NCI-H1048 (cell line): ENCODE data around the gene GAST.
A peak's percentile ranks its signal among the peaks of the same experiment; 100 is the strongest.
"Not testable (repeated sequence)": the region's sequence is repeated elsewhere in the genome, so short reads cannot be mapped to it uniquely, and the experiment has no call there.

Experiments used
- DNase-seq: peaks from one replicate; lab custom pipeline; 2025; lab: John Stamatoyannopoulos, UW

Gene GAST, protein sequence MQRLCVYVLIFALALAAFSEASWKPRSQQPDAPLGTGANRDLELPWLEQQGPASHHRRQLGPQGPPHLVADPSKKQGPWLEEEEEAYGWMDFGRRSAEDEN

DNA sequence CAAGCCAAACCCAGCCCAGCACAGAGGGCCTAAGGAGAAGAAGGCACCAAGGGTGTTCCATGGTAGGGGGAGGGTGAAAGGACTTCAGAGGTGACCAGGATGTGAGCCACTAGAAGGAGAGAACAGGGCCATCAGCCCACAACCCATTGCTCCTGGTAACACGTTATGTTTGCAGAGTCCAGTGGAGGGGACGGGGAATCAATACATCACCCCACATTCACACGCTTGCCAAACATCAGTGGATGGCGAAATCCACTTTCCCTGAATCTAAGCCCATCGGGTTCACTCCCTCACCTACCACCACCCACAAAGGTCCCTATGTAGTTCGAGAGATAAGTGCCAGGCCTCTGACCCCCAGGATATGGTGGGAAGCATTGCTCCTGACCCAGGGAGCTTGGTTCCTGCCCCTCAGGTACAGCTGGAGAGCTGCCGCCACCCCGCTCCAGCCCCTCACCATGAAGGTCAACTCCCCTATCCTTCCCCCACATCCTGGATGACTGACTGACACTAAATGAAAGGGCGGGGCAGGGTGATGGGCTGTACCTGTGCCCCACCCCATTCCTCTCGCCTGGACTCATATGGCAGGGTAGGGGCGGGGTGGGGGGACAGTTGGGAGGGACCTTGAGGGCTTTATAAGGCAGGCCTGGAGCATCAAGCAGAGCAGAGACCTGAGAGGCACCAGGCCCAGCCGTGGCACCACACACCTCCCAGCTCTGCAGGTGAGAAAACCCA is at the start of gene GAST:
TSS of gene GAST (plus strand) at position 663 of the 732 bp plus-strand sequence. CDS start 3,106 bp downstream, outside the sequence.
- no peak for DNase-seq

DNA sequence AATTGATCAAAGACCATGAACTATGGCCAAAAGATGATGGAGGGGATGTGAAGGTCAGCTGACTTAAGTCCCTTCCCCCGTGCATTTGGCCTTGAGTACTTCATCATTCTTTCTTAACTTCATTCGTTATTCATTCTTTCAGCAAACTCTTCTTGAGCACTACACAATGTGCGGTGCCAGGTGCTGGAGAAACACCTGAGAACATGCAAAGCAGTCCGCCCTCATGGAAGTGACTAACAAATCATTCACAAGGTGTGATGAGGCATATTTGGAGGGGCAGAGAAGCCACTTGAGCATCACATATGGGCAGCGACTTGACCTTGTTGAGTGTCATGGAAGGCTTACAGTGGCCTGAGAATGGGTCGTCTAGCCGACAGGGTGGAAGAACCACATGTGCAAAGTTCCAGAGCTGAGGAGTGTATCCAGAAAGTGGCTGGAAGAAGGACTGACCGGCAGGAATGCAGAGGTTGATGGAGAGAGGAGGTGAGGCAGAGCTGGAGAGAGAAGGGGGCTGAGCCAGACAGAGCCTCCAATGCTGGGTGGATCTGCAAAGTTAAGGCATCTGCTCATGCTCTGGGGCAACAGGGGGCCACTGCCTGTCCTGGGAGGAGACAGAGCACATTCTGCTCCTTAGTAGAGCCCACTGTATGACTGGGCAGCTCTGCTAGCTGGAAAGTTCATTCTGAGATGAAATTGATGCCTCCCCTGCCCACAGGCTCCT is 48.5 kb upstream of the GAST start:
- DNase-seq = no peak

DNA sequence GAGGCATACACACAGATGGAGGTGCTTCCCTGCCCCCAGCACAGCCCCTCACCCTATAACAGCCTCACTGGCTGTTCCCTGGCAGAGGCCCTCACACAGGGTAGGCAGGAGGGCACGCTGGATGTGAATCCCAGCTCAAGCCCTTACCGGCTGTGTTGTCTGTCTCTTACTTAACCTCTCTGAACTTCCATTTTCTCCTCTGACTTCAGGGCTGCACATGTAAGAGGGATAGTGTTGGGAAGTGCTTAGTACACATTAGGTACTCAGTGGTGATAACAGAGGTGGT is 48.0 kb upstream of the GAST start:
- DNase-seq = no peak

DNA sequence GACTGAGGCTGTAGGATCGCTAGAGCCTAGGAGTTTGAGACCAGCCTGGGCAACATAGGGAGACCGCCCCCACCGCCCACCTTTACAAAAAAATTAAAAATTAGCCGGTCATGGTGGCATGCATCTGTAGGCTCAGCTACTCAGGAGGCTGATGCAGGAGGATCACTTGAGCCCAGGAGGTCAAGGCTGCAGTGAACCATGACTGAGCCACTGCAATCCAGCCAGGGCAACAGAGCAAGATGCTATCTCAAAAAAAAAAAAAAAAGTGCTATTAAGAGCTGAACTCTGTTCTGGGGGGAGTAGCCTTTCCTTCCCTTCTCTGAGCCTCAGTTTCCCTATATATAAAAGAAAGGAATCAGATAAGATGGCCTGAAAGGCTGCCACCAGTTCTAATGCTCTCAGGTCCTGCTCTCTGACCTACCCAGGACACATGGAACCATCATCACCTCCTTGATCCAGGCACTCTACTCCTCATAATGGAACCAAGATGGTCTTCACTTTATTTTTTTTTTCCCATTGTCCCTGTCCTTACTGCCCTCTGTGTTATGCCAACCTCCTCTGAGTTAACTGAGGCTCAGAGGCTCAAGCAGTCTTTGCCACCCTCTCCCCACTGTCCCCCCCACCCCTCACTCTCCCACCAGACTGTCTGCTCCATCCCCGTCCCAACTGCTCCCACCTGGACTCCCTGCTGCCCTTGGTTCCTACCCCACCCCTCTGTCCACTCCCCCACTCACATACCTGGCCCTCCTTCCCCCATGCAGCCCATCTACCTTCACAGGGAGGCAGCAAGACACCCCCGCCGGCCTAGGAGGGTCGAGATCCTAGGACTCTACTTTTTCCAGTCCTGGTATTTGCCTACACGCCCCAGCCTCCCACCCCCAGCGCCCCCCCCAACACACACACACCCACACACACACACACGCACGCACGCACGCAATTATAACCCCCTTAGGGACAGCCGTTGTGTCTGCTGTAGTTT is 47.3 kb upstream of the GAST start:
- no peak for DNase-seq

DNA sequence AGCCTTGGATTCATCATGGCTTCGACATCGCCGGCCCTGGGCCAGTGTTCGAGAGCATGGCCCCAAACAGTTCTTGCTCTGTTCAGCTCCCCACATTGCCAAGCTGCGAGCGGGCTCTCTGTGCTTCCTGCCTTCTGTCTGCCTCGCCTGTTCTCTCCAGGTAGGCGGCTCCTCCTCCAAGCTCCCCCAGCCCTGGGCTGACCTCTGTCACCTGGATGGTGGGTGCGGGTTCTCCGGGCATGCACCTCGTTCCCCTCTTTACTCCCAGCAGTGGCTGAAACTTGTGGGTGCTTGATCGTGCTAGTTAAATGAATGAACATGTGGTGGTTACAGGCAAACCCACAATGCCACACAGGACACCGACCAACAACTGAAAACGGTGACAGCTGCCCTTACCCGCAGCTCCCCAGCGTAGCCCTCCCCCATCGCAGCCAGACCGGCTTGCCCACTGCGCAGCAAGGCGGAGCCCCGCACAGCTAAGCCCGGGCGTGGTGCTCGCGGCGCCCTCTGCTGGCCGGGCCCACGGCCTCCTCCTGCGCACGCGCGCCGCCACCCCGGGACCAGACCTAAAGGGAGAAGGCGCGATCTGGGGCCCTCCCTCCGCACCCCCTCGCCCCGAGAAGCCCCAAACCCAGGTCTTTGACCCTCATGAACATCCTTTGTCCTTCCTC is 46.4 kb upstream of the GAST start:
- peak; percentile 71 for DNase-seq

DNA sequence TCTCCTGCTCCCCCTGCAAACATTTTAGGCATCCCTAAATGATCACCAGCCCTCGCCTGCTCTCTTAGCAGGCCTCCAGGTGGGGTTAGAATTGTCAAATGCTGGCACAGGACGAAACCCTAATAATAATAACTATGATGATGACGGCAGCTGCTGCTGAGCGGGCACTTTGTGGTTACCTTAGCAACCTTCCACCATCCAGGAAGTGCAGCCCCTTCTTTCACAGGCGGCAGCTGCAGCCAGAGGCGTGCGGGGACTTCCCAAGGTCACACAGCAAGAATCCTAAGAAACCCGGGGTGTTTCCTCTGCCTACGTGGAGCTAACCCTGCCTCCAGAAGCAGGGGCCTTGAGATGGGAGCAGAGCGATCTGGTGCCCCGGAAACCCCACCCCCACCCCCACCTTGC is 45.9 kb upstream of the GAST start:
- no peak for DNase-seq

DNA sequence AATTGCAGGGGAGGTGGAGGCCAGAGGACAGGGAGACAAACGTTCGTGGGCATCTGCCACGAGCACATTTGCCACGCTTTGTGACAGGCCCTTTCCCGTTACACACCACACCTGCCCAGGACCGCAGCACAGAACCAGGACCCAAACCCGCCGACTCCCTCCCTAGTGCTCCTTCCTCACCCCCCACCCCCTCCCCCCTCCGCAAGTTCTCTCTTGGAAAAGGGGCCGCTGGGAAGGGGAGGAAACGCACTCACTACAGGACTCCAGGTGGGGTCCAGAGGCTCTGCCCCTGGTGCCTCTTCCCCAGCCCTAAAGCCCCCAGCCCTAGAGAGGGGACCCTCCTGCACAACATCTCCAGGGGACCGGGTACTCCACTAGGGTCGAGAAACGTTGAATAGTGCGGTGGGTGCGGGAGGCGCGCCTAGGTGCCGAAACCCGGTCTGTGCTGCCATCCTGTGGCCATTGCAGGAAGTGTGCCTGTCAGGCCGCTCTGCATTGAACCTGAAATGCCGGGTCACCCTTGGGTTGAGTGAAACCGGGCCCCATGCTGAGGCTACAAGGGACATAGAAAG is 45.3 kb upstream of the GAST start:
- DNase-seq = peak; percentile 46

DNA sequence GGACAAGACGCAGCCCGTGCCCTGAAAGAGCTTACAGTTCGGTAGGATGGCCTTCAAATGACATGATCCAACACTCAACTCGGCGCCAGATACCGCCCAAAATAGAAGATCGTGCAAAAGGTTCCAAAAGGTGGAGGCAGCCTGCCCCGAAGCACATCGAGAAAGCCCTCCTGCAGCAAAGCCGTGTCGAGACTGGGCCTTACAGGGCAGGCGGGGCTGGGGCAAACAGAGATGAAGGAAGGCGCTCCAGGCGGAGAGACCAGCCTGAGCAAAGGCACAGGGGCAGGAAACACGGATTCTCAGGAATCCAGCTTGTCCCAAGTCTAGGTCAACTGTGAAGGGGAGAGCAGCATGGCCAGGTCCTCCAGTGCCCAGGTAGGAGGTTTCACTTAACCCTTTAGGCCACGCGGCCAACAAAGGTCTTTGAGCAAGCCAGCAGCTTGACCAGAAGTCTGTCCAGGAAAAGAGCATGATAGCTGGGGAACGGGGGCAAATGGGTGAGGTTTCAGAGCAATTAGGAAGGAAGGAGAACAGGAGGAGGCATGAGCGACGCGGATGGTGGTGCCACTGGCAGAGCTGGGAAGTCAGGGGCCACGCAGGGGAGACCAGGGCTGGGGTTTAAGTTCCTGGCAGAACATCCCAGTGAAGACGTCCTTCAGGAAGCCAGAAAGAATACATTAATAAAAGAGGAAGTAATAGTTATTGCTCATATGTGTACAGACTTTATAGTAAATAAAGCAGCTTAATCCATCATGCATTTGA is 44.7 kb upstream of the GAST start:
- no peak for DNase-seq

DNA sequence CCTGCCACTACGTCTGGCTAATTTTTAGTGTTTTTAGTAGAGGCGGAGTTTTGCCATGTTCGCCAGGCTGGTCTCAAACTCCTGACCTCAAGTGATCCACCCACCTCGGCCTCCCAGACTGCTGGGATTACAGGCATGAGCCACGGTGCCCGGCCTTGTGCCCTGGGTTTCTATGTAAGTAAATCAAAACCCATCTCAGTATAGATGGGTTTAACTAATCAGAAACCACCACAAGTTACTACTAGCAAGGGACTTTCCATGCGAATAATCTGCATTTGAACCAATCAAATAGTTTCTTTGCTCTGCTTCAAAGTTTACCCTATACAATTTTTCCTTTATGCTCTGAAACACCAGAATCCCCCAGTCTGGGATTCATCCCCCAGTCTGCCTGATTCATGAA is 40.0 kb upstream of the GAST start:
- DNase-seq = no peak

DNA sequence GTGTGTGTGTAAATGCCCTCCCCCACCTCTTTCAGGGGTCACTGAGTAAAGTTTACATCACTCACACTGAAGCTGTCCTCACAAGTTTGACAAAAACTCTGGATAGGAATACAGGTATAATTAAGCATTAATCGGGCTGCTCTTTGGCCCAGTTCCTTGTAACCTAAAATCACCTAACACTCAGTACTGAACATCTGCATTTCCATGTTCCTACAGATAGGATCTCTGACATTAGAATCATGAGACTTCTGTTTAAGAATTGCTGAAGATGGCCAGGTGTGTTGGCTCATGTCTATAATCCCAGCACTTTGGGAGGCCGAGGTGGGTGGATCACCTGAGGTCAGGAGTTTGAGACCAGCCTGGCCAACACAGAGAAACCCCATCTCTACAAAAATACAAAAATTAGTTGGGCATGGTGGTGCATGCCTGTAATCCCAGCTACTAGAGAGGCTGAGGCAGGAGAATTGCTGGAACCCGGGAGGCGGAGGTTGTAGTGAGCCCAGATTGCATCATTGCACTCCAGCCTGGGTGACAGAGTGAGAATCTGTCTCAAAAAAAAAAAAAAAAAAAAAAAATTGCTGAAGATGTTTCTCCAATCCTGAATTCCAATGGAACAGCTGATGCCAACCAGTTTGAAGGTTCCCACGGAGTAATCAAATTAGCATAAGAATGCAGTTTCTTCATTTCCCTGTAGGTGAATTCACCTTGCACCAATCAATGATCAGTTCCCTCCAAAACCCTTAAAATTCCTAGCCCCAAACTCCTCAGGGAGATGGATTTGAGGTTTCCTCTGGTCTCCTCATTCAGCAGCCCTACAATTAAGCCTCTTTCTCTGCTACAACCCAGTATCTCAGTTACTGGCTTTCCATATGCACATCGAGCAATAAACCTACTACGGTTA is 36.7 kb upstream of the GAST start:
- not testable (repeated sequence) for DNase-seq

DNA sequence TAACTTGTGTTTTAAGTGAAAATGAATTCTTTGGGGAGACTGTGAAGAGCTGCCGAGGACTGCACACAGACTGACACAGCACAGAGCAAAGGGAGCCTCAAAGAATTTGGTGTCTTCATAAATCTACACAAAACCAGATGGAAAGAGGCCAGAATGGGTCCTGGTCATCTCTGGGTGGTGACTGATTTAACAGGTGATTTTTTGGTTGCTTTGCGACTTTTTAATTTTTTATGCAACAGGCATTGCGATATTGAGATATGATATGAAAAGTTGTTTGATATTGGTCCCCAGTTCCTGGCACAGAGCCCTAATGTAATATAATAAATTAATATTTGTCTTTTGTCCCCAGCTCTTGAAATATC is 36.1 kb upstream of the GAST start:
- DNase-seq = no peak

DNA sequence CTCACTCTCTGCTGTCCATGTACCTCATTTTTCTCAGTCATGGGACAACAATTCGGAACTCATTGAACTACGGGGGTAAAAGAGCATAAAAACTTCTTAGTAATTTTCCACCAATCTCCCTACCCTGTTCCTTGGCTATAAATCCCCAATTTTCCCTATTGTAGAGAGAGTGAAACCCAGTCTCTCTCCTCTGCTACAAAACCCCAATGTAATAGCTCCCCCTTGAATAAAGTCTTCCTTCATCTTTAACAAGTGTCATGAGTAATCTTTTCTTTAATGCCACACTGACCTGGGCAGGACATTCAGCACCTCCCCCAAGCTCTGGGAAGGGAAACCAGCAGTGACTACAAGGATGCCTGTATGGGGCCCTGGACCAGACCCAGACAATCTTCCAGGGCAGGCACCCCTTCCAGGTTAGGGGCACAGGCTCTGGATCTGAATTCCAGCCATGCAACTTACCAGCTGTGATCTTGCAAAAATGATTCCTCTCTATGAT is 33.7 kb upstream of the GAST start:
- no peak for DNase-seq

DNA sequence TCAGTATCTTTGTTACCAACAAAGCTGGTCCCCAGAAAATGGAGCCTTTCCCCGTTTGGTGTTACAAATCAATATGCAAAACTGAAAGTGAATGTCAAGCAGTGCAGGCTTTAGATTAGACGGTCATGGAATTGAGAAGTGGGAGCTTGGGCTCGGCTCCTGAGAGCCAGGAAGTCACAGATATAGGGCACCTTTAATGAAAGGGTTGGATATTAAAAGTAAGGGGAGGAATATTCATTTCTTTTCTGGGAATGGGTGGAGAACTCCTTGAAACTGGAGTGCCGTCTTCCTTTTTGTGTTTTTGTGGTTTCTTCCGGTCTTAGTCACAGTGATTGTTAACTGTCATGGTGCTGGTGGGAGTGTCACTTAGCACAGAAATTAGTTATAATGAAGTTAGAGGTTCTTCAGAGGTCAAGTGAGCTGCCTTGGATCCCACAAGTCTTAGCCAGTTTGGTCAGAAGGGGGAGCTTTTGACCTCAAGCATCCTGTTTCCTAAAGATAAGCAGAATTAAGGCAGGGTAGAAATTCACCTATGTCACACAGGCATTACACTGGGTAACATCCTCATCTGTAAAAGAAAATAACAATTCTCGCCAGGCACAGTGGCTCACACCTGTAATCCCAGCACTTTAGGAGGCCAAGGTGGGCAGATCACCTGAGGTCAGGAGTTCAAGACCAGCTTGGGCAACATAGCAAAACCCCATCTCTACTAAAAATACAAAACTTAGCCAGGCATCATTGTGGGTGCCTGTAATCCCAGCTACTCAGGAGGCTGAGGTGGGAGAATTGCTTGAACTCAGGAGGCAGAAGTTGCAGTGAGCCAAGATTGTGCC is 33.0 kb upstream of the GAST start:
- DNase-seq = no peak

DNA sequence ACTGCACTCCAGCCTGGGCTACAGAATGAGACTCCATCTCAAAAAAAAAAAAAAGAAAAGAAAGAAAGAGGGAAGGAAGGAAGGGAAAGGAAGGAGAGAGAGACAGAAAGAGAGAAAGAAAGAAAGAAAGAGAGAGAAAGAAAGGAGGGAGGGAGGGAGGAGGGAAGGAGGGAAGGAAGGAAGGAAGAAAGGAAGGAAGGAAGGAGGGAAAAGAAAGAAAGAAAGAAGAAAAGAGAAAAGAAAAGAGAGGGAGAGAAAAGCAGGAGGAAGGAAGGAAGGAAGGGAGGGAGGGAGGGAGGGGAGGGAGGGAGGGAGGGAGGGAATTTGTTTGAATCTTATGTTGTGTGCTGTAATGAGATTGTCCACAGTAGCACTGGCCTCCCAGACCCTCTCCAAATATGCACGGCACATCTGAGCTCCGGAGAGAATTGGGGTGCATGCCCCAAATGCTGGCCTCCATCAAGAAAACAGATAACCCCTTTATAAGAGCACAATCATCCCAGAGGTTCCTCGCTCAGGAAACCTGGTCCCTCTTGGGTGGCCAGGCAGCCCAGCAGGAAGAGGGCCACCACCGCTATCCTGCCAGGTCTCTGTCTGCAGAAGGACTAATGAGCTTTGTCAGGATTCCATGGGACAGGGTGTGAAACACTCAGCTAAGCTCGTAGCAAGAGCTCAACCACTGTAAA is 32.2 kb upstream of the GAST start:
- no peak for DNase-seq

DNA sequence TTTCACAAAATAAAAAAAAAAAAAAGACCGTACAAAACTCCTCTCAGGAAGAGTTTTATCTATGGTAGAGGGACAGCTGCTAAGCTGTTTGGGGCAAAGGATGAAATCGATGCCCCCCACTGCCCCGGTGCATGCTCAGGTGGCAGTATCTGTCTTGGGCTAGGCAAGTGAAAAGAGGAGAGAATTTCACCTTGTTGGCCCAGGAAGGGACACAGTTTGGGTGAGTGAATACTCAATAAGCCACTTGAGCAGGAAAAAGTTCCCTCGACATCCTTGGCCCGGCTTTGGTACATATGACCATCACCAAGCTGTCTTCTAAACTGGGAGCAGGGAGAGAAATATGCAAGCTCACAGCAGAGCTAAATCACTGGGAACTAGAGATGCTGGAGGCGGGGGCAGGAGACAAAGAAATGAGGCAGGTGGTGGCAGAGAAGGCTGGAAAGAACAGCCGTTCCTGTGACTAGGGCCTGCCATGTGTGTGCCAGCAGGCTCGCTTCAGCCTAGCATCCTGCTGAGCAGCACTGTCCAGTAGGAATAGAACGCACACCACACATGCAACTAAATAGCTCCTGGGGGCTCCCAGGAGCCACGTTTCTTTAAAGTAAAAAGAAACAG is 31.6 kb upstream of the GAST start:
- no peak for DNase-seq

DNA sequence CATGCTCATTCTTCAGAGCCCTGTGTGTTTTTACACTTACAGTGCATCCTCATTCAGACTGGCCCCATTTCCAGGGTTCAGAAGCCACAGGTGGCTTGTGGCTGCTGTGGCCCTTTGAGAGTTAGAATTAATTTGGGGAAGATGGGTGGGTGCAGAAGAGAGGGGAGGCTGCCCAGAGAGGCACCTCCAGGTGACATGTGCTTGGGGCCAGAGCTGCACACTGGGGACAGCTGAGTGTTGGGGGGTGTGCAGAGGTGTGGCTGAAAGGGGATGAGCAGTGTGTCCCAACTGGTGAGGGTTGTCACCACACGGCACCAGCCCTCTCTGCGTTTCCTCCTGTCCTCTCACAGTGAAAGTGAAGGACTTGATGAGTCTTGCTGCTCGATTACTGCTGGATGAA is 30.4 kb upstream of the GAST start:
- no peak for DNase-seq

DNA sequence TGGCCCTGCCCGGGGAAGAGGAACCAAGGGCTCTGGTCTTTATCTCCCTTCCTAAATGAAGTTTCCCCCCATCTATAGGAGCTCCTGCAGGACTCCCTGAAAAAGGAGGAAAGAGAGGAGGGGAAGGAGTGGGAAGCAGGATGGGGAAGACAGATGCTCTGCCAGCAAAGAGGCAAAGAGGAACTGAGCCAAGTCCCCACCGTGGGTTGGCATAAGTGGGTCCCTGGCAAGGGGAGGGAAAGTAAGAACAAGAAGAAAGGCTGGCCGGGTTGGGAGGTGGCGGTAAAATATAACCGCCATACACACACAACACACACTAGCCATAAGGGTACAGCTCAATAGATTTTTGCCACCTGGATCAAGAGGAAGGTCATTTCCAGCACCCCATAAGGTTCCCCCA is 29.5 kb upstream of the GAST start:
- DNase-seq = no peak
